ENCODE measurements around the gene WDR90. TPM values are rescaled to one million over a fixed set of nuclear protein-coding genes. Genes with fewer than 3 reads are reported as not detected.

The WDR90 gene
- total and polyA plus RNA-seq, 2 donors from 2014 or later, result 10.6 to 51.6 TPM

GRCh38 chr16:714558-715476 is 65.7 kb downstream of the WDR90 start, which contains the start of gene METRN:
Gene METRN (plus strand): TSS chr16:715118. CDS start chr16:715290, 172 bp downstream.
- TF ChIP-seq CTCF (IDR thresholded peaks at IDR 0.05; ENCODE audit: borderline replicate concordance, extremely low read depth, insufficient read depth), result peak; percentile 2
- Histone ChIP-seq H3K27me3 (ENCODE audit: control insufficient read depth, insufficient read depth, low read length) (no peaks in the 10 kb centered on the region), H3K9ac (ENCODE audit: low read length in 3 of 3) (no peak within 1 kb of the TSS), H3K9me3 (ENCODE audit: control insufficient read depth in 2 of 3, insufficient read depth in 1 of 3, low read length in 3 of 3) (no peaks in the 10 kb centered on the region), H3K36me3 (ENCODE audit: control insufficient read depth in 2 of 3, insufficient read depth in 3 of 3, low read length in 3 of 3) (no peaks in the 10 kb centered on the region), H3K4me1 (ENCODE audit: control insufficient read depth in 2 of 3, insufficient read depth in 2 of 3, low read depth in 1 of 3, low read length in 3 of 3) (peaks cover 0 to 25% (median under 1%) of the 10 kb centered on the region in 3 donors), H3K4me3 (ENCODE audit: low read length in 3 of 3) (peak within 1 kb of the TSS in 1 of 3 donors; percentile 44), H3K27ac (ENCODE audit: low read depth in 2 of 2, low read length in 2 of 2) (no peak within 1 kb of the TSS)
- FAIRE-seq, result no peak
- peak; percentile 87 to 97 (median 92) for DNase-seq
- intact Hi-C loops (cut with DNase I), result no loop called here

GRCh38 chr16:715477-716199 is 66.5 kb downstream of the WDR90 start:
- H3K36me3 ChIP-seq (ENCODE audit: control insufficient read depth in 2 of 3, insufficient read depth in 3 of 3, low read length in 3 of 3), result no peaks in the 10 kb centered on the region
- DNase-seq (peak in 2 of 5 donors; percentile 32 to 37), FAIRE-seq (no peak)
- H3K4me3 ChIP-seq (ENCODE audit: low read length in 3 of 3), result peak overlapping the region in 1 of 3 donors; percentile 44
- intact Hi-C loops (cut with DNase I), result no loop called here
- H3K27me3 ChIP-seq (ENCODE audit: control insufficient read depth, insufficient read depth, low read length), result no peaks in the 10 kb centered on the region
- H3K4me1 ChIP-seq (ENCODE audit: control insufficient read depth in 2 of 3, insufficient read depth in 2 of 3, low read depth in 1 of 3, low read length in 3 of 3), result peaks cover 0 to 33% (median 4%) of the 10 kb centered on the region in 3 donors
- no peaks in the 10 kb centered on the region for H3K9me3 ChIP-seq (ENCODE audit: control insufficient read depth in 2 of 3, insufficient read depth in 1 of 3, low read length in 3 of 3)
- no peak overlapping the region for H3K9ac ChIP-seq (ENCODE audit: low read length in 3 of 3)
- H3K27ac ChIP-seq (ENCODE audit: low read depth in 2 of 2, low read length in 2 of 2), result no peak overlapping the region
- peak; percentile 17 for TF ChIP-seq CTCF (IDR thresholded peaks at IDR 0.05; ENCODE audit: borderline replicate concordance, extremely low read depth, insufficient read depth)

GRCh38 chr16:716200-716568 is 67.0 kb downstream of the WDR90 start:
- Histone ChIP-seq H3K4me3 (ENCODE audit: low read length in 3 of 3) (peak overlapping the region in 1 of 3 donors; percentile 41), H3K9ac (ENCODE audit: low read length in 3 of 3) (no peak overlapping the region), H3K4me1 (ENCODE audit: control insufficient read depth in 2 of 3, insufficient read depth in 2 of 3, low read depth in 1 of 3, low read length in 3 of 3) (peaks cover 0 to 34% (median 4%) of the 10 kb centered on the region in 3 donors), H3K27me3 (ENCODE audit: control insufficient read depth, insufficient read depth, low read length) (no peaks in the 10 kb centered on the region), H3K9me3 (ENCODE audit: control insufficient read depth in 2 of 3, insufficient read depth in 1 of 3, low read length in 3 of 3) (no peaks in the 10 kb centered on the region), H3K27ac (ENCODE audit: low read depth in 2 of 2, low read length in 2 of 2) (no peak overlapping the region), H3K36me3 (ENCODE audit: control insufficient read depth in 2 of 3, insufficient read depth in 3 of 3, low read length in 3 of 3) (no peaks in the 10 kb centered on the region)
- DNase-seq (peak in 3 of 5 donors; percentile 58 to 66 (median 59)), FAIRE-seq (no peak)
- intact Hi-C loops (cut with DNase I), result no loop called here
- TF ChIP-seq CTCF (IDR thresholded peaks at IDR 0.05; ENCODE audit: borderline replicate concordance, extremely low read depth, insufficient read depth), result no peak

Data from kidney (tissue), 14 donors.